HCT116 (cell line): Measurements from ENCODE around the gene DDI2. TPM values are rescaled to one million over a fixed set of nuclear protein-coding genes. Genes with fewer than 3 reads are reported as not detected.

Experiments
- ATAC-seq: fragments of 200-7000 bp; cut with Tn5 transposase; 2 replicates; pipeline ENCODE4 v1.9.1; 2020; ENCODE audit warnings: mild to moderate bottlenecking, moderate library complexity
- BruUV-seq: library from RNA; stranded (reverse); fragments of 400-500 nt; replicated peaks from 2 replicates; lab custom pipeline; 2021; lab: Mats Ljungman, UMichigan
- CTCF ChIA-PET: fragments of 300-600 bp; sonication (Branson Sonifier 250); formaldehyde crosslinking; loops from one replicate; lab custom pipeline; 2021; ENCODE audit warnings: antibody characterized with exemption; lab: Charles Lee
- POLR2A ChIA-PET: fragments of 300-600, 350-600 bp; sonication (Branson Sonifier 250); formaldehyde crosslinking; loops from one replicate; lab custom pipeline; 2021; ENCODE audit warnings: antibody characterized with exemption; lab: Charles Lee
- RAD21 ChIA-PET, 2 experiments: fragments of 300-600 bp; sonication (Branson Sonifier 250); formaldehyde crosslinking; loops; one replicate each; lab custom pipeline; 2023; ENCODE audit warnings: low total read pairs in 2 of 2; ENCODE audit not compliant: uncharacterized antibody in 2 of 2, unreplicated experiment in 2 of 2, low non-redundant PET in 1 of 2; lab: Charles Lee
- DNase-seq: peaks from one replicate; pipeline ENCODE4 v3.0.0-alpha.2; 2010; ENCODE audit warnings: low read depth, low spot score
- H2AFZ ChIP-seq: fragments of 200-600 bp; shearing (Covaris generic), sonication (generic); 2 replicates; pipeline ENCODE4 v1.6.1; 2017; ENCODE audit warnings: low read depth, mixed run types, mixed read lengths, antibody characterized with exemption, low read length; ENCODE audit not compliant: poor library complexity, severe bottlenecking
- H3K27ac ChIP-seq: 2 replicates; pipeline ENCODE4 v1.5.1; 2012; ENCODE audit warnings: low read depth, low read length
- H3K27me3 ChIP-seq: fragments of 200-600 bp; sonication (generic); 2 replicates; pipeline ENCODE4 v1.6.1; 2016; ENCODE audit warnings: mixed run types, low read length, mixed read lengths; ENCODE audit not compliant: insufficient read depth
- H3K36me3 ChIP-seq, 2 experiments: fragments of 200-500 bp in 1 of 2; fragments of 200-600 bp in 1 of 2; sonication (Bioruptor generic) in 1 of 2; sonication (generic) in 1 of 2; 2 replicates each; pipeline versions ENCODE4 v1.5.1 to v1.6.1; 2014 to 2016; ENCODE audit warnings: low read length in 2 of 2, inconsistent platforms in 1 of 2, mixed read lengths in 1 of 2, mixed run types in 1 of 2; ENCODE audit not compliant: insufficient read depth in 2 of 2, control insufficient read depth in 1 of 2
- H3K4me1 ChIP-seq, 2 experiments: fragments of 200-600 bp in 1 of 2; sonication (generic) in 1 of 2; 2 replicates each; pipeline versions ENCODE4 v1.5.1 to v1.6.1; 2012 to 2017; ENCODE audit warnings: low read length in 2 of 2, inconsistent platforms in 1 of 2, mild to moderate bottlenecking in 1 of 2, mixed read lengths in 1 of 2, mixed run types in 1 of 2, moderate library complexity in 1 of 2; ENCODE audit not compliant: insufficient read depth in 2 of 2, control insufficient read depth in 1 of 2
- H3K4me2 ChIP-seq: fragments of 200-600 bp; sonication (generic); 2 replicates; pipeline ENCODE4 v1.6.1; 2017; ENCODE audit warnings: mixed run types, low read length, mixed read lengths
- H3K4me3 ChIP-seq, 2 experiments: fragments of 200-600 bp in 1 of 2; sonication (generic) in 1 of 2; replicated peaks in 1 of 2; 2 replicates each; pipeline ENCODE4 v1.5.1; 2011 to 2016; ENCODE audit warnings: low read length in 2 of 2, control low read depth in 1 of 2, low read depth in 1 of 2, mild to moderate bottlenecking in 1 of 2, mixed read lengths in 1 of 2, mixed run types in 1 of 2
- H3K79me2 ChIP-seq: fragments of 200-600 bp; sonication (generic); 2 replicates; pipeline ENCODE4 v1.6.1; 2017; ENCODE audit warnings: mild to moderate bottlenecking, mixed run types, low read length, moderate library complexity, mixed read lengths; ENCODE audit not compliant: insufficient read depth
- H3K9ac ChIP-seq: fragments of 200-600 bp; sonication (generic); 2 replicates; pipeline ENCODE4 v1.6.1; 2016; ENCODE audit warnings: low read length, mixed read lengths
- H3K9me2 ChIP-seq: fragments of 200-600 bp; sonication (generic), shearing (Covaris generic); 2 replicates; pipeline ENCODE4 v1.6.1; 2017; ENCODE audit warnings: mixed run types, mild to moderate bottlenecking, moderate library complexity; ENCODE audit not compliant: insufficient read depth
- H3K9me3 ChIP-seq, 2 experiments: fragments of 200-500 bp in 1 of 2; fragments of 200-600 bp in 1 of 2; sonication (Bioruptor generic) in 1 of 2; sonication (generic) in 1 of 2; 2 replicates each; pipeline ENCODE4 v1.6.1; 2014 to 2017; ENCODE audit warnings: low read length in 2 of 2, mixed read lengths in 2 of 2, inconsistent platforms in 1 of 2, low read depth in 1 of 2, mild to moderate bottlenecking in 1 of 2, mixed run types in 1 of 2, moderate library complexity in 1 of 2; ENCODE audit not compliant: control insufficient read depth in 1 of 2, insufficient read depth in 1 of 2
- H4K20me1 ChIP-seq: fragments of 200-600 bp; sonication (generic), shearing (Covaris generic); 2 replicates; pipeline ENCODE4 v1.6.1; 2017; ENCODE audit warnings: mixed run types, mild to moderate bottlenecking, moderate library complexity; ENCODE audit not compliant: insufficient read depth
- CBX3 ChIP-seq: IDR thresholded peaks from 2 replicates; pipeline ENCODE4 v1.6.1; 2012; ENCODE audit warnings: low read depth
- EZH2 ChIP-seq: fragments of 200-600 bp; sonication (generic); IDR thresholded peaks from 2 replicates; pipeline ENCODE4 v1.6.1; 2017; ENCODE audit warnings: antibody characterized with exemption, mixed run types
- EZH2phosphoT487 ChIP-seq: fragments of 200-600 bp; IDR thresholded peaks from 2 replicates; pipeline ENCODE4 v1.6.1; 2018; ENCODE audit warnings: antibody characterized with exemption, borderline replicate concordance
- FOSL1 ChIP-seq: IDR thresholded peaks from 2 replicates; pipeline ENCODE4 v1.6.1; 2012; ENCODE audit warnings: low read depth
- ZFX ChIP-seq: fragments of 450-650 bp; IDR thresholded peaks from 2 replicates; pipeline ENCODE4 v1.6.1; 2017
- intact Hi-C: fragments of 100-400 bp; cut with micrococcal nuclease; formaldehyde crosslinking; loops from 2 replicates; pipeline ENCODE4 v1.10.0; 2022
- total RNA-seq: library from RNA; stranded (reverse); gene quantifications from one replicate; pipeline ENCODE4 v1.2.1, GENCODE V29; 2021; ENCODE audit not compliant: unreplicated experiment
- TF ChIP-seq, protein P1 (sequence below), 3 experiments: fragments of 200-600 bp in 1 of 3; sonication (generic) in 1 of 3; IDR thresholded peaks in 2 of 3; conservative IDR thresholded peaks in 1 of 3; 2 replicates each; pipeline ENCODE4 v1.5.1; 2012 to 2017; ENCODE audit warnings: low read depth in 2 of 3, low read length in 2 of 3, antibody characterized with exemption in 1 of 3, borderline replicate concordance in 1 of 3, control low read depth in 1 of 3, mild to moderate bottlenecking in 1 of 3, mixed read lengths in 1 of 3, mixed run types in 1 of 3, moderate library complexity in 1 of 3; ENCODE audit not compliant: insufficient read depth in 1 of 3
- TF ChIP-seq, protein P2 (sequence below): IDR thresholded peaks from 2 replicates; pipeline ENCODE4 v1.6.1; 2012

DDI2 gene
- total RNA-seq, 1 experiment from 2014 or later, result 26.3 TPM

DNA sequence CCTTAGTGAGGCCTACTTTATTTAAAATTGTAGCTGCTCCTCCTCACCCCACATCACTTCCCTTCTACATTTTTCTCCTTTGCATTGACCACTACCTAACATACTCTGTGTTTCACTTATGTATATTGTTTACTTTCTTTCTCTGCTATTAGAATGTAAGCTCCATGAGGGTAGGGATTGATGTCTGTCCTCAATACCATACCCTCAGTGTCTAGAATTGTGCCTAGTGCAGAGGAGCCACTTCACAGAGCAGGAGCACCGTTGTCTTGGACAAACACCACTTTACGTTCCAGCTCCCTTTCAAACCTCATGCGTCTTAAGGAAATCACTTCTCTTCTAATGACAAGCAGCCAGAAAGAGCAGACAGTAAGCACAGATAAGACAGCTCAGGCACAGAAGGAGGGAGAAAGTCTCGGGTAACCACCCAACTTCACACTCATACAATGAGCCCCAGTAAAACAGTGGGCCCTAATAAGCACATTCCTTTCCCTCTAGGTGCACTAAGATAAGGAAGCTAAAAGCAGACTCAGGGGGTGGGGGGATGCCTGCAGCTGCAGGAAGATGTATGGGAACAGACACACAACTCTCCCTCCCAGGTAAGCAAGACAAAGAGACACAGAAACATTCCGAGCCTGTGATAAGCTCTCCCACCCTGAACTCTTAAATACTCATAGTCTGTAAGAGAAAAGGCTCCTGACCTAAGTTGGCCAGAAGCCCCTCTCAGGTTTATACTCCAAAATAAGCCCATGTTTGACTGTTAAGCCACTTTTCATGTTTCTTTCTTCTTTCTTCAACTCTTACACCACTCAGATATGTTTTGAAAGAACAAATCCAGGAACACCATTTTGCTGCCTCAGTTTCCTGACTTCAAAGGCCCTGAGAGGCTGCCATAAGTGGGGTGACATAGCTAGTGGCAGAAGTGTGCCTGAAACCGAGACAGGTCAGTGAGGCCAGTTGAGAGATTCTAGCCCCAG lies 59.7 kb downstream of the DDI2 start:
- ChIA-PET POLR2A (no interaction called here), RAD21 (no interaction called here), CTCF (no interaction called here)
- no peaks in the 10 kb centered on the region for H3K36me3 ChIP-seq
- H3K27me3 ChIP-seq, result no peaks in the 10 kb centered on the region
- intact Hi-C loops, result no loop called here
- no peak overlapping the region for H3K9ac ChIP-seq
- no peak overlapping the region for H3K4me3 ChIP-seq
- peaks cover 5 to 36% of the 10 kb centered on the region in 2 experiments; a peak in 3 of 4 replicates for H3K4me1 ChIP-seq
- H3K4me2 ChIP-seq, result no peak overlapping the region
- H3K27ac ChIP-seq, result no peak overlapping the region
- no peaks in the 10 kb centered on the region for H3K79me2 ChIP-seq
- no TSS peak for BruUV-seq
- ATAC-seq (no peak), DNase-seq (no peak)
- H4K20me1 ChIP-seq, result no peaks in the 10 kb centered on the region
- H3K9me2 ChIP-seq, result no peaks in the 10 kb centered on the region
- TF ChIP-seq ZFX (no peak), EZH2 (no peak), EZH2phosphoT487 (no peak), FOSL1 (no peak), CBX3 (no peak)
- TF ChIP-seq, protein P1, sequence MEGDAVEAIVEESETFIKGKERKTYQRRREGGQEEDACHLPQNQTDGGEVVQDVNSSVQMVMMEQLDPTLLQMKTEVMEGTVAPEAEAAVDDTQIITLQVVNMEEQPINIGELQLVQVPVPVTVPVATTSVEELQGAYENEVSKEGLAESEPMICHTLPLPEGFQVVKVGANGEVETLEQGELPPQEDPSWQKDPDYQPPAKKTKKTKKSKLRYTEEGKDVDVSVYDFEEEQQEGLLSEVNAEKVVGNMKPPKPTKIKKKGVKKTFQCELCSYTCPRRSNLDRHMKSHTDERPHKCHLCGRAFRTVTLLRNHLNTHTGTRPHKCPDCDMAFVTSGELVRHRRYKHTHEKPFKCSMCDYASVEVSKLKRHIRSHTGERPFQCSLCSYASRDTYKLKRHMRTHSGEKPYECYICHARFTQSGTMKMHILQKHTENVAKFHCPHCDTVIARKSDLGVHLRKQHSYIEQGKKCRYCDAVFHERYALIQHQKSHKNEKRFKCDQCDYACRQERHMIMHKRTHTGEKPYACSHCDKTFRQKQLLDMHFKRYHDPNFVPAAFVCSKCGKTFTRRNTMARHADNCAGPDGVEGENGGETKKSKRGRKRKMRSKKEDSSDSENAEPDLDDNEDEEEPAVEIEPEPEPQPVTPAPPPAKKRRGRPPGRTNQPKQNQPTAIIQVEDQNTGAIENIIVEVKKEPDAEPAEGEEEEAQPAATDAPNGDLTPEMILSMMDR (IDR thresholded peaks at IDR 0.05 in 2 of 3, conservative IDR thresholded peaks at IDR 0.05 in 1 of 3; ENCODE audit: borderline replicate concordance in 1 of 3, insufficient read depth in 1 of 3, low read depth in 2 of 3, low read length in 2 of 3), result no peak
- TF ChIP-seq, protein P2, sequence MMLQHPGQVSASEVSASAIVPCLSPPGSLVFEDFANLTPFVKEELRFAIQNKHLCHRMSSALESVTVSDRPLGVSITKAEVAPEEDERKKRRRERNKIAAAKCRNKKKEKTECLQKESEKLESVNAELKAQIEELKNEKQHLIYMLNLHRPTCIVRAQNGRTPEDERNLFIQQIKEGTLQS, result no peak
- no peaks in the 10 kb centered on the region for H3K9me3 ChIP-seq
- H2AFZ ChIP-seq, result no peak overlapping the region
